ENCODE measurements around the gene EFCAB6.

Gene EFCAB6

GRCh38 chr22:43560651-43561050, 251.5 kb downstream of the EFCAB6 start:
- Histone ChIP-seq H3K27me3 (ENCODE audit: insufficient read depth, low read length) (no peaks in the 10 kb centered on the region), H3K79me1 (ENCODE audit: low read length) (no peaks in the 10 kb centered on the region), H3K79me2 (ENCODE audit: control insufficient read depth, insufficient read depth, low read length, poor library complexity) (no peaks in the 10 kb centered on the region), H4K8ac (ENCODE audit: low read depth, low read length) (no peak overlapping the region), H4K12ac (ENCODE audit: low read depth, low read length) (no peak overlapping the region), H3K4me1 (ENCODE audit: control insufficient read depth in 1 of 2, insufficient read depth in 2 of 2, low read length in 2 of 2) (no peaks in the 10 kb centered on the region), H4K91ac (ENCODE audit: low read depth, low read length) (no peak overlapping the region), H3K27ac (ENCODE audit: low read depth, low read length) (no peak overlapping the region), H3K18ac (ENCODE audit: low read length) (no peak overlapping the region), H2BK5ac (ENCODE audit: low read depth, low read length, poor library complexity) (no peak overlapping the region), H3K4me2 (ENCODE audit: low read length) (no peak overlapping the region), H2AFZ (ENCODE audit: insufficient read depth, low read length, poor library complexity) (no peak overlapping the region), H3K9me3 (ENCODE audit: insufficient read depth, low read depth, low read length) (peaks cover 7% of the 10 kb centered on the region), H2BK120ac (ENCODE audit: insufficient read depth, low read length, poor library complexity) (no peak overlapping the region), H2BK12ac (ENCODE audit: low read length) (no peak overlapping the region), H3K14ac (ENCODE audit: low read length) (no peak overlapping the region), H2AK5ac (ENCODE audit: low read length) (no peak overlapping the region), H3K4me3 (ENCODE audit: low read depth, low read length) (no peak overlapping the region), H3K36me3 (ENCODE audit: control insufficient read depth in 1 of 2, insufficient read depth in 2 of 2, low read length in 2 of 2) (no peaks in the 10 kb centered on the region), H3K9ac (ENCODE audit: low read length) (no peak overlapping the region), H3K23ac (ENCODE audit: low read length) (no peak overlapping the region), H3K4ac (ENCODE audit: low read depth, low read length) (no peak overlapping the region)
- DNase-seq = no peak
- no CpG with 5 or more reads among the region's 18 CpGs for WGBS (ENCODE audit: extremely low coverage, insufficient coverage, insufficient read length)

GRCh38 chr22:43555561-43556515, 256.3 kb downstream of the EFCAB6 start:
- Histone ChIP-seq H3K18ac (ENCODE audit: low read length) (no peak overlapping the region), H3K9me3 (ENCODE audit: insufficient read depth, low read depth, low read length) (peaks cover 7% of the 10 kb centered on the region), H3K4me2 (ENCODE audit: low read length) (no peak overlapping the region), H3K27me3 (ENCODE audit: insufficient read depth, low read length) (no peaks in the 10 kb centered on the region), H3K79me1 (ENCODE audit: low read length) (no peaks in the 10 kb centered on the region), H4K91ac (ENCODE audit: low read depth, low read length) (no peak overlapping the region), H2AFZ (ENCODE audit: insufficient read depth, low read length, poor library complexity) (no peak overlapping the region), H3K4ac (ENCODE audit: low read depth, low read length) (no peak overlapping the region), H3K23ac (ENCODE audit: low read length) (no peak overlapping the region), H2BK12ac (ENCODE audit: low read length) (no peak overlapping the region), H3K36me3 (ENCODE audit: control insufficient read depth in 1 of 2, insufficient read depth in 2 of 2, low read length in 2 of 2) (no peaks in the 10 kb centered on the region), H3K9ac (ENCODE audit: low read length) (no peak overlapping the region), H3K4me1 (ENCODE audit: control insufficient read depth in 1 of 2, insufficient read depth in 2 of 2, low read length in 2 of 2) (no peaks in the 10 kb centered on the region), H4K12ac (ENCODE audit: low read depth, low read length) (no peak overlapping the region), H3K79me2 (ENCODE audit: control insufficient read depth, insufficient read depth, low read length, poor library complexity) (no peaks in the 10 kb centered on the region), H2BK5ac (ENCODE audit: low read depth, low read length, poor library complexity) (no peak overlapping the region), H3K4me3 (ENCODE audit: low read depth, low read length) (no peak overlapping the region), H2AK5ac (ENCODE audit: low read length) (no peak overlapping the region), H4K8ac (ENCODE audit: low read depth, low read length) (no peak overlapping the region), H3K27ac (ENCODE audit: low read depth, low read length) (no peak overlapping the region), H2BK120ac (ENCODE audit: insufficient read depth, low read length, poor library complexity) (no peak overlapping the region), H3K14ac (ENCODE audit: low read length) (no peak overlapping the region)
- DNase-seq = no peak
- no CpG with 5 or more reads among the region's 11 CpGs for WGBS (ENCODE audit: extremely low coverage, insufficient coverage, insufficient read length)

- no peak overlapping the region for H3K23ac ChIP-seq (ENCODE audit: low read length)
- H3K27me3 ChIP-seq (ENCODE audit: insufficient read depth, low read length) = no peaks in the 10 kb centered on the region
- H3K14ac ChIP-seq (ENCODE audit: low read length) = no peak overlapping the region
- H3K36me3 ChIP-seq (ENCODE audit: control insufficient read depth in 1 of 2, insufficient read depth in 2 of 2, low read length in 2 of 2) = no peaks in the 10 kb centered on the region
- no peak overlapping the region for H4K91ac ChIP-seq (ENCODE audit: low read depth, low read length)
- H3K4me2 ChIP-seq (ENCODE audit: low read length) = no peak overlapping the region
- no peak overlapping the region for H2BK12ac ChIP-seq (ENCODE audit: low read length)
- H2AFZ ChIP-seq (ENCODE audit: insufficient read depth, low read length, poor library complexity) = no peak overlapping the region
- DNase-seq = no peak
- no peak overlapping the region for H3K27ac ChIP-seq (ENCODE audit: low read depth, low read length)
- no peak overlapping the region for H4K8ac ChIP-seq (ENCODE audit: low read depth, low read length)
- H2BK5ac ChIP-seq (ENCODE audit: low read depth, low read length, poor library complexity) = no peak overlapping the region
- H3K18ac ChIP-seq (ENCODE audit: low read length) = no peak overlapping the region
- H3K4me3 ChIP-seq (ENCODE audit: low read depth, low read length) = no peak overlapping the region
- WGBS (ENCODE audit: extremely low coverage, insufficient coverage, insufficient read length) = no CpG with 5 or more reads among the region's 17 CpGs
- H2BK120ac ChIP-seq (ENCODE audit: insufficient read depth, low read length, poor library complexity) = no peak overlapping the region
- no peak overlapping the region for H2AK5ac ChIP-seq (ENCODE audit: low read length)
- no peak overlapping the region for H3K4ac ChIP-seq (ENCODE audit: low read depth, low read length)
- H3K79me1 ChIP-seq (ENCODE audit: low read length) = no peaks in the 10 kb centered on the region
- H3K9me3 ChIP-seq (ENCODE audit: insufficient read depth, low read depth, low read length) = peaks cover 7% of the 10 kb centered on the region
- H3K4me1 ChIP-seq (ENCODE audit: control insufficient read depth in 1 of 2, insufficient read depth in 2 of 2, low read length in 2 of 2) = no peaks in the 10 kb centered on the region
- H3K79me2 ChIP-seq (ENCODE audit: control insufficient read depth, insufficient read depth, low read length, poor library complexity) = no peaks in the 10 kb centered on the region
- no peak overlapping the region for H4K12ac ChIP-seq (ENCODE audit: low read depth, low read length)
- H3K9ac ChIP-seq (ENCODE audit: low read length) = no peak overlapping the region
These were observed 257.3 kb downstream of the EFCAB6 start for GRCh38 chr22:43554694-43555365.

- no peak overlapping the region for H2BK120ac ChIP-seq (ENCODE audit: insufficient read depth, low read length, poor library complexity)
- peaks cover 7% of the 10 kb centered on the region for H3K9me3 ChIP-seq (ENCODE audit: insufficient read depth, low read depth, low read length)
- H3K79me1 ChIP-seq (ENCODE audit: low read length) = no peaks in the 10 kb centered on the region
- H3K9ac ChIP-seq (ENCODE audit: low read length) = no peak overlapping the region
- H3K4me3 ChIP-seq (ENCODE audit: low read depth, low read length) = no peak overlapping the region
- H4K12ac ChIP-seq (ENCODE audit: low read depth, low read length) = no peak overlapping the region
- no peak overlapping the region for H2AFZ ChIP-seq (ENCODE audit: insufficient read depth, low read length, poor library complexity)
- H3K4me2 ChIP-seq (ENCODE audit: low read length) = no peak overlapping the region
- H3K4ac ChIP-seq (ENCODE audit: low read depth, low read length) = no peak overlapping the region
- H3K79me2 ChIP-seq (ENCODE audit: control insufficient read depth, insufficient read depth, low read length, poor library complexity) = no peaks in the 10 kb centered on the region
- no peak overlapping the region for H4K91ac ChIP-seq (ENCODE audit: low read depth, low read length)
- no peak for DNase-seq
- no peak overlapping the region for H2AK5ac ChIP-seq (ENCODE audit: low read length)
- H4K8ac ChIP-seq (ENCODE audit: low read depth, low read length) = no peak overlapping the region
- H3K14ac ChIP-seq (ENCODE audit: low read length) = no peak overlapping the region
- no CpG with 5 or more reads among the region's 6 CpGs for WGBS (ENCODE audit: extremely low coverage, insufficient coverage, insufficient read length)
- H3K23ac ChIP-seq (ENCODE audit: low read length) = no peak overlapping the region
- H2BK5ac ChIP-seq (ENCODE audit: low read depth, low read length, poor library complexity) = no peak overlapping the region
- no peak overlapping the region for H2BK12ac ChIP-seq (ENCODE audit: low read length)
- H3K18ac ChIP-seq (ENCODE audit: low read length) = no peak overlapping the region
- H3K27me3 ChIP-seq (ENCODE audit: insufficient read depth, low read length) = no peaks in the 10 kb centered on the region
- H3K27ac ChIP-seq (ENCODE audit: low read depth, low read length) = no peak overlapping the region
- no peaks in the 10 kb centered on the region for H3K36me3 ChIP-seq (ENCODE audit: control insufficient read depth in 1 of 2, insufficient read depth in 2 of 2, low read length in 2 of 2)
- no peaks in the 10 kb centered on the region for H3K4me1 ChIP-seq (ENCODE audit: control insufficient read depth in 1 of 2, insufficient read depth in 2 of 2, low read length in 2 of 2)
These were observed 257.9 kb downstream of the EFCAB6 start for GRCh38 chr22:43554259-43554636.
